Activated CD8-positive, alpha-beta memory T cell treated with anti-CD3 and anti-CD28 coated beads for 24 hours (primary cell): ENCODE data around the gene ZNF765.
"Not testable (repeated sequence)": the region's sequence is repeated elsewhere in the genome, so short reads cannot be mapped to it uniquely, and the experiment has no call there.

Experiments used
- DNase-seq: peaks from one replicate; pipeline ENCODE4 v3.0.0-alpha.2; 2020

The ZNF765 gene

GRCh38 chr19:53422551-53422950 lies 27.6 kb downstream of the ZNF765 start:
- no peak for DNase-seq

GRCh38 chr19:53423074-53423473 lies 28.1 kb downstream of the ZNF765 start:
- not testable (repeated sequence) for DNase-seq

- not testable (repeated sequence) for DNase-seq
Measured at GRCh38 chr19:53423680-53424079, 28.7 kb downstream of the ZNF765 start.

- peak; percentile 82 for DNase-seq
Measured at GRCh38 chr19:53424968-53425597, 30.1 kb downstream of the ZNF765 start.

GRCh38 chr19:53431399-53432087 lies 36.6 kb downstream of the ZNF765 start, which contains the start of gene ZNF761:
TSS of gene ZNF761 (plus strand) at chr19:53431984. CDS start at chr19:53447269, 15,285 bp downstream.
- DNase-seq, result peak; percentile 100

- DNase-seq, result no peak
Measured at GRCh38 chr19:53432088-53432661, 37.2 kb downstream of the ZNF765 start.

GRCh38 chr19:53443809-53444208 lies 48.9 kb downstream of the ZNF765 start:
- DNase-seq, result not testable (repeated sequence)

- DNase-seq, result not testable (repeated sequence)
Measured at GRCh38 chr19:53447196-53447595, 52.2 kb downstream of the ZNF765 start.

GRCh38 chr19:53455828-53456227 lies 60.9 kb downstream of the ZNF765 start:
- DNase-seq, result no peak

GRCh38 chr19:53460131-53460721 lies 65.3 kb downstream of the ZNF765 start:
- DNase-seq, result not testable (repeated sequence)

- DNase-seq, result no peak
Measured at GRCh38 chr19:53461866-53462265, 66.9 kb downstream of the ZNF765 start.

- DNase-seq, result no peak
Measured at GRCh38 chr19:53462861-53463260, 67.9 kb downstream of the ZNF765 start.

- DNase-seq, result no peak
Measured at GRCh38 chr19:53463263-53463662, 68.3 kb downstream of the ZNF765 start.

GRCh38 chr19:53466726-53467484 lies 72.0 kb downstream of the ZNF765 start:
- no peak for DNase-seq

GRCh38 chr19:53467485-53468262 lies 72.7 kb downstream of the ZNF765 start, which contains the start of gene ZNF813:
TSS of gene ZNF813 (plus strand) at chr19:53467733. CDS start at chr19:53483823, 16,090 bp downstream.
- peak; percentile 99 for DNase-seq

GRCh38 chr19:53468628-53469027 lies 73.7 kb downstream of the ZNF765 start:
- DNase-seq, result not testable (repeated sequence)

- DNase-seq, result no peak
Measured at GRCh38 chr19:53471916-53472315, 77.0 kb downstream of the ZNF765 start.

GRCh38 chr19:53474832-53475231 lies 79.9 kb downstream of the ZNF765 start:
- DNase-seq, result not testable (repeated sequence)

GRCh38 chr19:53475470-53475869 lies 80.5 kb downstream of the ZNF765 start:
- not testable (repeated sequence) for DNase-seq
